K562 (cell line): ENCODE measurements around the gene CIAO3.

Source experiments
- EGR1 ChIP-seq: fragments of 450-650 bp; conservative IDR thresholded peaks from 2 replicates; pipeline ENCODE4 v1.6.1; 2017; ENCODE audit warnings: mild to moderate bottlenecking
- ZNF830 ChIP-seq: fragments of 250-450 bp; sonication (Bioruptor Pico); IDR thresholded peaks from 2 replicates; pipeline ENCODE4 v1.5.0; 2021; ENCODE audit warnings: mild to moderate bottlenecking
- TF ChIP-seq, protein P1 (sequence below): sonication (generic); formaldehyde crosslinking; IDR thresholded peaks from 2 replicates; pipeline ENCODE4 v1.8.1; 2023; ENCODE audit warnings: mild to moderate bottlenecking, missing genetic modification reagents

DNA sequence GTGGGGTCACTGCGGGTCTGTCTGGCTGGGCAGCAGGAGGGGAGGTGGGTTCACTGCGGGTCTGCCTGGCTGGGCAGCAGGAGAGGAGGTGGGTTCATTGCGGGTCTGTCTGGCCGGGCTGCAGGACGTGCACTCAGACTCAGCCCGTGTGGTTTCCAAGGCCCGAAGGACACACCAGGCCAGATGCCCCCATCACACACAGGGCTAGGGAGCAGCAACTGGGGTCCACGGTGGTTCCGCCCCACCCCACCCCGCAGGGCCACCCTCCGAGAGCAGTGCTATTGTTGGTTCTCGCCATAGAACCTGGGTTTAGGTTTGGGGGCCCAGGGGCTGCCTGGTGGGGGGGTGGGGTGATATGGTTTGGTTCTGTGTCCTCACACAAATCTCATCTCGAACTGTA lies 5.8 kb upstream of the CIAO3 start:
- TF ChIP-seq EGR1 (no peak), ZNF830 (CRISPR knock-in tag) (no peak)
- TF ChIP-seq, protein P1, sequence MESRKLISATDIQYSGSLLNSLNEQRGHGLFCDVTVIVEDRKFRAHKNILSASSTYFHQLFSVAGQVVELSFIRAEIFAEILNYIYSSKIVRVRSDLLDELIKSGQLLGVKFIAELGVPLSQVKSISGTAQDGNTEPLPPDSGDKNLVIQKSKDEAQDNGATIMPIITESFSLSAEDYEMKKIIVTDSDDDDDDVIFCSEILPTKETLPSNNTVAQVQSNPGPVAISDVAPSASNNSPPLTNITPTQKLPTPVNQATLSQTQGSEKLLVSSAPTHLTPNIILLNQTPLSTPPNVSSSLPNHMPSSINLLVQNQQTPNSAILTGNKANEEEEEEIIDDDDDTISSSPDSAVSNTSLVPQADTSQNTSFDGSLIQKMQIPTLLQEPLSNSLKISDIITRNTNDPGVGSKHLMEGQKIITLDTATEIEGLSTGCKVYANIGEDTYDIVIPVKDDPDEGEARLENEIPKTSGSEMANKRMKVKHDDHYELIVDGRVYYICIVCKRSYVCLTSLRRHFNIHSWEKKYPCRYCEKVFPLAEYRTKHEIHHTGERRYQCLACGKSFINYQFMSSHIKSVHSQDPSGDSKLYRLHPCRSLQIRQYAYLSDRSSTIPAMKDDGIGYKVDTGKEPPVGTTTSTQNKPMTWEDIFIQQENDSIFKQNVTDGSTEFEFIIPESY (CRISPR knock-in tag): no peak
